ENCODE results near the gene AHI1. TPM values are rescaled to one million over a fixed set of nuclear protein-coding genes. Genes with fewer than 3 reads are reported as not detected.

Gene AHI1
- total RNA-seq, 1 donor from 2014 or later, result 9.3 TPM

DNA sequence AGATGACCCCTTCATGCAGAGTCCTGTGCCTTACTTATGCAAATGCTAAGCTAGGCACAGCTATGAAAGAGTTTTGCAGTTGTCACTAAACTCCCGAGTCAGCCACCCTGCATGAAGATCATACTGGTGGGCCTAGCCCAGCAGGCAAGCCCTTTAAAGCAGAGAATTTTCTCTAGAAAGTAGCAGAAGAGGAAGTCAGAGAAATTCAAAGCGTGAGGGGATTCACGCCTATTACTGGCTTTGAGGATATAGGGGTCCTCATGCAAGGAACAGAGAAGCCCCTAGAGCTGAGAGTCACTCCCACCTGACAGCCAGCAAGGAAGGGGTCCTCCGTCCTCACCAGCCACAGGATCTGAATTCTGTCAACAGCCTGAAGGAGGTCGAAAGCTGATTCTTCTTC is 261.8 kb downstream of the AHI1 start:
- intact Hi-C loops (cut with micrococcal nuclease), result no loop called here
- H3K27ac ChIP-seq (replicated peaks), result no peak overlapping the region
- H3K9me3 ChIP-seq (replicated peaks), result no peaks in the 10 kb centered on the region
- H3K4me3 ChIP-seq, result no peak overlapping the region
- H3K4me1 ChIP-seq, result no peaks in the 10 kb centered on the region
- no peak for DNase-seq
- H3K36me3 ChIP-seq, result no peaks in the 10 kb centered on the region
- H3K27me3 ChIP-seq (ENCODE audit: low read depth), result peaks cover 29% of the 10 kb centered on the region
- TF ChIP-seq CTCF (IDR thresholded peaks at IDR 0.05; ENCODE audit: borderline replicate concordance), result no peak

DNA sequence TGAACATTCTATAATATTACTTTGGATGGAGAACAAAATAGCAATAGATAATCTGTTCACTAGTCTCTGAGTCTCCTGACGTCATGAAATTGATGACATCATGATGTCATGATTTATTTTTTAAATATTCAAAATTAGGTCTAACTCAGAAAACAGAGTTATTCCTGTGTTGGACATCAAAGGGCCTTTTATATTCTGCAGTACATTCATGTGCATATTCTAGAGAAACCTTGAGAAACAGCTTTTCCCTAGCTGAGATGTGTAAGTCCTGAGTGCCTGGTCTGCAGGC is 263.1 kb downstream of the AHI1 start:
- intact Hi-C loops (cut with micrococcal nuclease), result no loop called here
- H3K36me3 ChIP-seq, result no peaks in the 10 kb centered on the region
- TF ChIP-seq CTCF (IDR thresholded peaks at IDR 0.05; ENCODE audit: borderline replicate concordance), result no peak
- no peak overlapping the region for H3K27ac ChIP-seq (replicated peaks)
- peaks cover 28% of the 10 kb centered on the region for H3K27me3 ChIP-seq (ENCODE audit: low read depth)
- H3K4me1 ChIP-seq, result no peaks in the 10 kb centered on the region
- DNase-seq, result no peak
- no peak overlapping the region for H3K4me3 ChIP-seq
- no peaks in the 10 kb centered on the region for H3K9me3 ChIP-seq (replicated peaks)

DNA sequence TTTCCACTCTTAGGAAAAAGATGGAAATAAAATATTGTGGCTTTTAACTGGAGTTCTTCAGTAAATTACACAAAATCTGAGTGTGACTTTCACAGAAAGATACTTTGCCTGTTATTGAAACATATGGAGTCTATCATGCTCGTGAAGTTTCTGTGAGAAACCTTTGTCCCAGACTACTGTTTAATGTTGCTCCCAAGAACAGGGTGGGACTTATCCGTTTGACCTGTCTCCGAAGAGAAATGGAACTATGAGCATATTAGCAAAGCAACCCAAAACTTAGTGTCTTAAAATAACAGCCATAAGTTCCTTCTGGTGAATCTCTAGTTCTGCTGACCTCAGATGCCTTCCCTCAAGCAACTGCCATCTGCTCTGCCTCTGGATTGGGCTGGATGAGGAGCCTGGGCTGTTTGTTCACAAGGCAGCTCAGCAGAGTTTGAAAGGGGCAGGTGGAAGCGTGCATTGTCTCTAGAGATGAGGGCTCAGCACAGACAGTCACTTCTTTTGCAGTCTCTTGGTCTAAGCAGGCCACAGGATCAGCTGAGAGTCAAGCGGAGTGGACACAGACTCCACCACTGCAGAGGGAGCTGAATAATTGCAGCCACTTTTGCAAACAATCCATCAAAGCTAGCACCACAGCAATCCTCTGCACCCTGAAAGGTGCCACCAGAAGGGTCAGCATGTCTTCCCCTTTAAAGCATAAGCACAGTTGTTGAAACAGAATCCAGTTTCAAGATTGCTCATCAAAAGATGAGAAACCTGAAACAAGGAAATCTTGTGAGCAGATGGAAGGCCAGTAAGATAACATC is 263.7 kb downstream of the AHI1 start:
- Histone ChIP-seq H3K36me3 (no peaks in the 10 kb centered on the region), H3K9me3 (replicated peaks) (no peaks in the 10 kb centered on the region), H3K4me1 (no peaks in the 10 kb centered on the region), H3K27ac (replicated peaks) (no peak overlapping the region), H3K27me3 (ENCODE audit: low read depth) (peaks cover 22% of the 10 kb centered on the region), H3K4me3 (no peak overlapping the region)
- no peak for DNase-seq
- intact Hi-C loops (cut with micrococcal nuclease), result no loop called here
- no peak for TF ChIP-seq CTCF (IDR thresholded peaks at IDR 0.05; ENCODE audit: borderline replicate concordance)

Small RNA genes lying within 50 kb of the gene (microRNA-seq; reads per million reads assigned to microRNA genes)
- gene MIR548A2, result not detected

All from left ventricle myocardium inferior (tissue), 1 donor.